ENCODE measurements around the gene MED27. TPM values are rescaled to one million over a fixed set of nuclear protein-coding genes. Genes with fewer than 3 reads are reported as not detected.

Gene MED27
- total and polyA plus RNA-seq, 2 experiments from 2014 or later = 21.4 to 41.1 TPM

- DNase-seq = no peak
- TF ChIP-seq EZH2phosphoT487 (IDR thresholded peaks at IDR 0.05; ENCODE audit: insufficient read depth, low read depth) (no peak), EZH2 (IDR thresholded peaks at IDR 0.05; ENCODE audit: insufficient read depth, poor library complexity, severe bottlenecking) (no peak)
- Histone ChIP-seq H3F3A (ENCODE audit: insufficient read depth) (no peaks in the 10 kb centered on the region), H3K4me1 (ENCODE audit: insufficient read depth) (no peaks in the 10 kb centered on the region), H3K9ac (no peak overlapping the region), H3K4me3 (no peak overlapping the region), H3K79me2 (ENCODE audit: insufficient read depth) (no peaks in the 10 kb centered on the region), H3K9me2 (ENCODE audit: insufficient read depth) (no peaks in the 10 kb centered on the region), H3K27ac (no peak overlapping the region), H2AFZ (no peak overlapping the region), H3K27me3 (replicated peaks; ENCODE audit: insufficient read depth) (peaks cover 50% of the 10 kb centered on the region), H3K36me3 (ENCODE audit: low read depth) (no peaks in the 10 kb centered on the region), H3K4me2 (ENCODE audit: unreplicated experiment) (no peak overlapping the region), H3K9me3 (ENCODE audit: low read depth) (no peaks in the 10 kb centered on the region), H4K20me1 (ENCODE audit: insufficient read depth) (no peaks in the 10 kb centered on the region)
- 47 to 54% methylated on average over 3 of the region's 3 CpGs for WGBS, 2 experiments (ENCODE audit: low coverage in 1 of 2, low lambda C conversion rate in 2 of 2, missing lambda C conversion rate in 2 of 2)
- in situ Hi-C loops (cut with MboI) = no loop called here
Observed at GRCh38 chr9:132117694-132118093, 38.0 kb upstream of the MED27 start.

GRCh38 chr9:132116583-132116982 is 36.9 kb upstream of the MED27 start:
- H3K27me3 ChIP-seq (replicated peaks; ENCODE audit: insufficient read depth) = peaks cover 45% of the 10 kb centered on the region
- TF ChIP-seq EZH2phosphoT487 (IDR thresholded peaks at IDR 0.05; ENCODE audit: insufficient read depth, low read depth) (no peak), EZH2 (IDR thresholded peaks at IDR 0.05; ENCODE audit: insufficient read depth, poor library complexity, severe bottlenecking) (no peak)
- 33 to 37% methylated on average over 3 of the region's 3 CpGs for WGBS, 2 experiments (ENCODE audit: low coverage in 1 of 2, low lambda C conversion rate in 2 of 2, missing lambda C conversion rate in 2 of 2)
- H3K79me2 ChIP-seq (ENCODE audit: insufficient read depth) = no peaks in the 10 kb centered on the region
- no peak overlapping the region for H2AFZ ChIP-seq
- no peaks in the 10 kb centered on the region for H4K20me1 ChIP-seq (ENCODE audit: insufficient read depth)
- H3K36me3 ChIP-seq (ENCODE audit: low read depth) = no peaks in the 10 kb centered on the region
- no peak for DNase-seq
- in situ Hi-C loops (cut with MboI) = no loop called here
- H3K9me3 ChIP-seq (ENCODE audit: low read depth) = no peaks in the 10 kb centered on the region
- H3F3A ChIP-seq (ENCODE audit: insufficient read depth) = no peaks in the 10 kb centered on the region
- H3K4me3 ChIP-seq = no peak overlapping the region
- H3K9ac ChIP-seq = no peak overlapping the region
- no peak overlapping the region for H3K27ac ChIP-seq
- H3K4me2 ChIP-seq (ENCODE audit: unreplicated experiment) = no peak overlapping the region
- H3K9me2 ChIP-seq (ENCODE audit: insufficient read depth) = no peaks in the 10 kb centered on the region
- H3K4me1 ChIP-seq (ENCODE audit: insufficient read depth) = no peaks in the 10 kb centered on the region

GRCh38 chr9:132114102-132114707 is 34.5 kb upstream of the MED27 start:
- no peak for TF ChIP-seq EZH2phosphoT487 (IDR thresholded peaks at IDR 0.05; ENCODE audit: insufficient read depth, low read depth)
- no peak for TF ChIP-seq EZH2 (IDR thresholded peaks at IDR 0.05; ENCODE audit: insufficient read depth, poor library complexity, severe bottlenecking)
- Histone ChIP-seq H3K4me3 (no peak overlapping the region), H3F3A (ENCODE audit: insufficient read depth) (no peaks in the 10 kb centered on the region), H4K20me1 (ENCODE audit: insufficient read depth) (no peaks in the 10 kb centered on the region), H3K9me2 (ENCODE audit: insufficient read depth) (no peaks in the 10 kb centered on the region), H3K36me3 (ENCODE audit: low read depth) (no peaks in the 10 kb centered on the region), H3K79me2 (ENCODE audit: insufficient read depth) (no peaks in the 10 kb centered on the region), H3K4me2 (ENCODE audit: unreplicated experiment) (no peak overlapping the region), H3K27me3 (replicated peaks; ENCODE audit: insufficient read depth) (peaks cover 35% of the 10 kb centered on the region), H3K27ac (no peak overlapping the region), H3K9ac (no peak overlapping the region), H3K4me1 (ENCODE audit: insufficient read depth) (no peaks in the 10 kb centered on the region), H3K9me3 (ENCODE audit: low read depth) (no peaks in the 10 kb centered on the region), H2AFZ (no peak overlapping the region)
- DNase-seq = peak; percentile 62
- 31 to 33% methylated on average over 18 of the region's 18 CpGs for WGBS, 2 experiments (ENCODE audit: low coverage in 1 of 2, low lambda C conversion rate in 2 of 2, missing lambda C conversion rate in 2 of 2)
- in situ Hi-C loops (cut with MboI) = no loop called here

- no peak overlapping the region for H3K4me2 ChIP-seq (ENCODE audit: unreplicated experiment)
- in situ Hi-C loops (cut with MboI) = no loop called here
- H3K36me3 ChIP-seq (ENCODE audit: low read depth) = no peaks in the 10 kb centered on the region
- H3K27ac ChIP-seq = no peak overlapping the region
- no peak for DNase-seq
- H3K27me3 ChIP-seq (replicated peaks; ENCODE audit: insufficient read depth) = peaks cover 21% of the 10 kb centered on the region
- H3F3A ChIP-seq (ENCODE audit: insufficient read depth) = no peaks in the 10 kb centered on the region
- H3K9ac ChIP-seq = no peak overlapping the region
- WGBS, 2 experiments (ENCODE audit: low coverage in 1 of 2, low lambda C conversion rate in 2 of 2, missing lambda C conversion rate in 2 of 2) = 32 to 35% methylated on average over 5 of the region's 5 CpGs
- no peaks in the 10 kb centered on the region for H3K4me1 ChIP-seq (ENCODE audit: insufficient read depth)
- no peaks in the 10 kb centered on the region for H3K79me2 ChIP-seq (ENCODE audit: insufficient read depth)
- H4K20me1 ChIP-seq (ENCODE audit: insufficient read depth) = no peaks in the 10 kb centered on the region
- no peaks in the 10 kb centered on the region for H3K9me3 ChIP-seq (ENCODE audit: low read depth)
- no peak overlapping the region for H3K4me3 ChIP-seq
- TF ChIP-seq EZH2 (IDR thresholded peaks at IDR 0.05; ENCODE audit: insufficient read depth, poor library complexity, severe bottlenecking) (no peak), EZH2phosphoT487 (IDR thresholded peaks at IDR 0.05; ENCODE audit: insufficient read depth, low read depth) (no peak)
- H2AFZ ChIP-seq = no peak overlapping the region
- no peaks in the 10 kb centered on the region for H3K9me2 ChIP-seq (ENCODE audit: insufficient read depth)
Observed at GRCh38 chr9:132109291-132109690, 29.6 kb upstream of the MED27 start.
